Stimulated activated CD8-positive, alpha-beta memory T cell treated with anti-CD3 and anti-CD28 coated beads, Interleukin-7, amount 100 ng/mL, for 4 hours (primary cell): Measurements from ENCODE around the gene CCM2L.
A peak's percentile ranks its signal among the peaks of the same experiment; 100 is the strongest.
"Not testable (repeated sequence)": the region's sequence is repeated elsewhere in the genome, so short reads cannot be mapped to it uniquely, and the experiment has no call there.

Experiments used
- DNase-seq, 2 donors: peaks; one replicate each; pipeline ENCODE4 v3.0.0-alpha.2; 2020; ENCODE audit warnings: low read depth in 2 of 2

The CCM2L gene

DNA sequence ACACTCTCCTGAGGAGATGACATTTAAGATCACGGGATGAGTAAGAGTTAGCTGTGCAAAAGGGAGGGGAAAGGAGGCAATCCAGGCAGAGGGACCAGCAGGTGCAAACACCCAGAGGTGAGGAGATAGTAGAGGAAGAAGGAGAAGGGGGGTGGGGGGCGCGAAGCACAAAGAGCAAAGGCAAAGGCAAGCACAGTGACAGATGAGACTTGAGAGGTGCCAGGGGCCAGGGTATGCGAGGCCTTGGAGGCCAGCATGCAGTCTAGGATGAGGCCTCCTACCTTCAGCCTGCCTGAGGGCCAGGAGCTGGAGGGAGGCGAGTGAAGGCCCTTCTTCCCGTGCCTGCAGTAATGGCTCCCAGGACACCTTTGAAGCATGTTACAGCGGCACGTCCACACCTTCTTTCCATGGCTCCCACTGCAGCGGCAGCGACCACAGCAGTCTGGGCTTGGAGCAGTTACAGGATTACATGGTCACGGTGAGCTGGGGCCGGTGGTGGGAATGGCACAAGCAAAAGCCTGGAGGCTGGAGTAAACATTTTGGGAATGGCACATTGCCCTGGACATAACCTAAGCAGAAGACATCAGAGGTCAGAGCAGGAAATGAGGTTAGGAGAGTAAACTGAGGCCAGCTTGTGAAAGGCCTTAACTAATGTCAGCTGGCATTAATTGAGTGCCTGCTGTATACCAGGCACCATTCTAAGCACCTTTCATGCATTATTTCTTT lies 18.6 kb downstream of the CCM2L start:
- DNase-seq = no peak

DNA sequence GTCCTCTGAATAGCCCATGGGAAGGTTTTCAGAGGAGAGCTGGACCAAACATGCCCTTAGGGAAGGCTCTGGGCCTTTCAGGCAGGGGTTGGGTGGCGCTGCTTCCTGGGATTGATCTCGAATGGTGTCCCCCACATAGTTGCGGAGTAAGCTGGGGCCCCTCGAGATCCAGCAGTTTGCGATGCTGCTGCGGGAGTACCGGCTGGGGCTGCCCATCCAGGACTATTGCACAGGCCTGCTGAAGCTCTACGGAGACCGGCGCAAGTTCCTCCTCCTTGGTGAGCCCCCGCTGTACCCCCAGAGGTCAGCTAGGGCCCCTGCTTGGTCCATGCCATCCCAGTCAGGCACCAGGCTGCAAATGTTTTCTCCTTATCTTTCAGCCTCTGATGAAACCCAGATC lies 19.3 kb downstream of the CCM2L start:
- no peak for DNase-seq

- peak; percentile 17 to 29 for DNase-seq
These were observed 21.0 kb downstream of the CCM2L start for GRCh38 chr20:32031007-32031958.

- DNase-seq = no peak
These were observed 23.1 kb downstream of the CCM2L start for GRCh38 chr20:32033316-32033715.

- not testable (repeated sequence) for DNase-seq
These were observed 23.5 kb downstream of the CCM2L start for GRCh38 chr20:32033721-32034120.

GRCh38 chr20:32034581-32035425 lies 24.6 kb downstream of the CCM2L start:
- no peak for DNase-seq

DNA sequence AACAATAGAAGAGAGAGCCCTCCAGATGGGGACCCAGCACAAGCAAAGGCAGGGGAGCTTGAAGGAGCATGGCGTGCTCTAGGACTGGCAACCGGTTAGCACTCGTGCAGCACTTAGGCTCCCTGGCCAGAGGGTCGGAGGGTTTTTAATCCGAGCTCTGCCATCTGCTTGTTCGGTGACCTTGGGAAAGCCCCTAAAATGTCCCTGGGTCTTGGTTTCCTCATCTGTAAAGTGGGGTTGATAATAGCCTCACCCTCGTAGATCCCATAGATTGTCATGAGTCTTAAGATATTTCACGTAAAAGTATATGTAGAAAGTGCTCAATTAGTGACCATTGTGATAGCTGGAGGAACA lies 25.2 kb downstream of the CCM2L start:
- no peak for DNase-seq

GRCh38 chr20:32036252-32036651 lies 26.0 kb downstream of the CCM2L start:
- DNase-seq = no peak

- DNase-seq = no peak
These were observed 26.7 kb downstream of the CCM2L start for GRCh38 chr20:32036716-32037485.

- no peak for DNase-seq
These were observed 27.7 kb downstream of the CCM2L start for GRCh38 chr20:32037929-32038328.

- DNase-seq = no peak
These were observed 30.1 kb downstream of the CCM2L start for GRCh38 chr20:32040142-32040953.

DNA sequence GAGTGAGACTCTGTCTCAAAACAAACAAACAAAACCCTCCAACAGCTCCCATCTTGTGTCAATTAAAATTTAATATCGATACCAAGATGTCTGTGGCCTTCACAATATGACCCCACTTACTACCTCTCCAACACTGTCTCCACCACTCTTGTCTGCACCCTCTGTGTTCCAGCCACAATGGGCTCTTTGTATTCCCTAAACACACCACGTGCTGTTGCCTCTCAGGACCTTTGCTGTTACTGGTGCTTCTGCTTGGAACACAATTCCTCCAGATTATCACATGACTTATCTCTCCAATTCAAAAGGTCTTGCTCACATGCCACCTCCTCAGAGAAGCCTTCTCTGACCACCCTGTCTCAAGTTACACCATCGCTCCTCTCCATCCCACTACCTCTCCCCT lies 35.8 kb downstream of the CCM2L start:
- DNase-seq = no peak

DNA sequence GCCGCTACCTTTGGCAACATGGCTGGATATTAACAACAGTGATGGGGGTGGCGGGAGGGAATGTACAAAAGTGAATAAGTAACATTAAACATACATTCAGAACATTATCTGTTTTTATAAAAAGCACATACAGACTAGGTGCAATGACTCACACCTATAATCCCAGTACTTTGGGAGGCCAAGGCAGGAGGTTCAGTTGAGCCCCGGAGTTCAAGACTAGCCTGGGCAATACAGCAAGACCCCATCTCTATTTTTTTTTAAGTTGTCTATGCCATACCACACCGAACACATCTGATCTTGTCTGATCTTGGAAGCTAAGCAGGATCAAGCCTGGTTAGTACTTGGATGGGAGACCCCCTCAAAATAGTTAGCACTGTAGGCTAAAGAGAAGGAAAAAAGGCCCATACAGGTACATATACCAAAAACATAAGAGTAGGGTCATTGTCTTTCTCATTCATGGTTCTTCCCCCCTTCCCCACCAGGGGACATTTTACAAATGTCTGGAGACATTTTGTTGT lies 40.1 kb downstream of the CCM2L start:
- no peak for DNase-seq

GRCh38 chr20:32050851-32051556 lies 40.8 kb downstream of the CCM2L start:
- no peak for DNase-seq

DNA sequence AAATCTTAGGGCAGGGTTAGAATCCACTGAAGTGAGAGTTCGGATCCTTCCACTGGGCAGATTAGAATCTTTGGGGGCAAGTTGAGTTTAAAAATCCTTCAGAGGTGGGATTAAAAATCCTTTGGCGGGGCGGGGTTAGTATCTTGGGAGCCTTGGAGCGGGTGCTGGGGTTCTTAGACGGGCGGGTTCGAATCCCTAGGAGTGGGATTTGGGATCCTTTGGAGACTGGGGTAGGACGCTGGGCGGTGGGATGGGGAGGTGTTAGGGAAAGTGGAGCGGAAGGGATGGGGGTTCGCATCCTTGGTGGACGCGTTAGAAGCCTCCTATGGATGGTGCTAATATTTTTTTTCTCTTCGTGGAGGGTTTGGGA lies 41.5 kb downstream of the CCM2L start:
- DNase-seq = no peak

- DNase-seq = no peak
These were observed 42.0 kb downstream of the CCM2L start, which contains the start of gene HCK for GRCh38 chr20:32052090-32052777. HCK (plus strand) TSS chr20:32052242.

- no peak for DNase-seq
These were observed 42.6 kb downstream of the CCM2L start for GRCh38 chr20:32052778-32053362.

GRCh38 chr20:32053648-32054047 lies 43.4 kb downstream of the CCM2L start:
- DNase-seq = no peak
